Breast epithelium (tissue), 3 donors: ENCODE measurements around the gene ZNF236.

Source experiments
- CTCF ChIP-seq, 3 donors: fragments of 450-650 bp; IDR thresholded peaks; one replicate each; pipeline ENCODE4 v1.5.1; 2016 to 2017; ENCODE audit warnings: antibody characterized with exemption in 3 of 3, mild to moderate bottlenecking in 3 of 3, moderate library complexity in 3 of 3
- POLR2A ChIP-seq: fragments of 450-650 bp; IDR thresholded peaks from one replicate; pipeline ENCODE4 v1.6.1; 2016; ENCODE audit warnings: antibody characterized with exemption, mild to moderate bottlenecking, moderate library complexity

GRCh38 chr18:76806301-76806700 lies 16.1 kb upstream of the ZNF236 start:
- TF ChIP-seq CTCF (IDR thresholded peaks at IDR 0.05): no peak
- no peak for TF ChIP-seq POLR2A
